ENCODE measurements around the gene DTNB.

Gene DTNB

DNA sequence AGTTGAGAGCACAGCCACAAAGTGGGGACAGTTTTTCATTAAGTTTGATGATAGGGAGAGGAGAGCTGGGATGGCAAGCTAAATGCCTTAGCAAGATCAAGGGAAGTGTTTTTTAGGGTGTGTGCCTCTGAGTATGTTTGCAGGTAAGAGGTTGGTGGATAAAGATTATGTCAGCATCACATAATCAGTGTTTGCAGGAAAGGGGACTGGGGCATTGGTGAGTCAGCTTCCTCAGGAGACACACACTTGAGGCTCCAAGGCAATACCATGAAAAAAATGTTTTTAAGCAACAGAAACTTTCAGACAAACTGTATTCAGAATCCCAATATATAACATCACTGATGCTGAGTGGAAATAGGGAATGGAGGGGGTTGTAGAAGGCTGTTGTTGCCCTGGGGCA lies 25.4 kb upstream of the DTNB start:
- Histone ChIP-seq H3K9me3 (ENCODE audit: low read length) (no peaks in the 10 kb centered on the region), H2AFZ (ENCODE audit: low read depth, low read length) (no peak overlapping the region), H3K27me3 (ENCODE audit: insufficient read depth, low read length) (peaks cover 8% of the 10 kb centered on the region), H3K4me3 (ENCODE audit: low read length) (no peak overlapping the region), H3K36me3 (ENCODE audit: insufficient read depth, low read length) (no peaks in the 10 kb centered on the region), H3K4me1 (ENCODE audit: insufficient read depth, low read length) (peaks cover 11% of the 10 kb centered on the region)

DNA sequence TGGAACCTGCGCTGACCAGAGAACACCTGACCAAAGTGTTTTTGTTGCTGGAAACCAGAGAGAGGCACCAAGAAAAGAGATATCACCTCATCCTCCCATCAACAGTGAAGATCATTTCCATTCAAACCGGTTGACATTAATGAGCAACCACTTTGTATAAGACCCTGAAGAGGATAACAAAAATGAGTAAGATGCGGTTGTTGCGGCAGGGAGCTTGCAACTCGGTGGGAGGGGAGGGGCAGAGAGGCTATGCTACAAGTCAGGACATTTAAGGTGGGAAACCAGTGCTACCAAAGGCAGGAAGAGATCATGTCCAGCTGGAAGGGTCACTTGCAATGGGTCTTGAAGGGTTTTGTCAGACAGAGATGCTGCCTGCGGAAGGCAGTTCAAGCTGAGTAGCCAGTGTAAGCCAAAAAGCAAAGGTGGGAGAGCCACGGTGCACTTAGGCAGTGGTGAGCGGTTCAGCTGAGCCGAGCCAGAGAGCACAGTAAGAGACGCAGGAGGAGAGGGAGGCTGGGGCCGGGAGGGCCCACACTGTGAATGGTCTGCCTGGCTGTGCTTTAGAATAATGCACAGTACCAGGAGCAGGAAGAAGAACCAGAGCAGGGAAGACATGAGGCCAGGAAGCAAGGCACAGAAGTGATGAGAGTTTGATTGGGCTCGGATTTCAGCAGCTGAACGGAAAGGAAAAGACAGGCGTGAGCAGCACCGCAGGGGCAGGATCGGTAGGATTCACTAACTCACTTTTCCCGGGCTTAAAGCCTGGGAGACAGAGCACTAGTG lies 24.4 kb upstream of the DTNB start:
- peaks cover 11% of the 10 kb centered on the region for H3K4me1 ChIP-seq (ENCODE audit: insufficient read depth, low read length)
- peak overlapping the region; percentile 32 for H3K4me3 ChIP-seq (ENCODE audit: low read length)
- no peaks in the 10 kb centered on the region for H3K36me3 ChIP-seq (ENCODE audit: insufficient read depth, low read length)
- peak overlapping the region; percentile 47 for H2AFZ ChIP-seq (ENCODE audit: low read depth, low read length)
- H3K9me3 ChIP-seq (ENCODE audit: low read length), result no peaks in the 10 kb centered on the region
- peaks cover 8% of the 10 kb centered on the region for H3K27me3 ChIP-seq (ENCODE audit: insufficient read depth, low read length)

DNA sequence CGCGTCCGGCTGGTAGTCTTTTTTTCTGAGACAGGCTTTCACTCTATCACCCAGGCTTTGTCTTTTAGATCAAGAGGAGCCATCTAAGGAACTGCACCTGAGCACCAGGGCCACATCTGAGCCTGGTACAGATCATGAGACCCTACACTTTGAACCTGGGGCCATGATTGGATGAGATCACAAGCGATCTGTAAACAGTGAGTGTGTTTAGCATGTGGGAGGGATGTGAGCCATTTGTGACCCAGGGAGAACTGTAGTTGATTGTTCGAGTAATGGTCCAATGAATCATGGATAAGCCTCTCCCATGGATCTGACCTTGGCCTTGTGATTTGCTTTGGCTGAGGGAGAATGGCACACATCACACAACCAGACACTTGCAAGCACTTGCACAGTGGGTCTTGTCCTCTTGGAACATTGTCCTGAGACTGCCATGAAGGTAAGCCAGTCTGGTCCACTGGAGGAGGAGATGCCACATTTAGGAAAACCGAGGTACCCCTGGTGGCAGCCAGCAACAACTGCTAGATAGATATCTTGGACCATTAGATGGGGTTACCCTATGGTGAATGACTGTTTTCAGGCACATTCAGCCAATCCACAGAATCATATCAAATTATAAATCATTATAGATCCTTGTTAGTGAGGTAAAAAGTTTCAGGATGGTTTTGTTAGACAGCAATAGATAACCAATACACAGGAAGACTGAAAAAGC lies 19.5 kb upstream of the DTNB start:
- Histone ChIP-seq H3K9me3 (ENCODE audit: low read length) (no peaks in the 10 kb centered on the region), H3K36me3 (ENCODE audit: insufficient read depth, low read length) (no peaks in the 10 kb centered on the region), H3K27me3 (ENCODE audit: insufficient read depth, low read length) (peaks cover 2% of the 10 kb centered on the region), H3K4me1 (ENCODE audit: insufficient read depth, low read length) (peaks cover 8% of the 10 kb centered on the region), H2AFZ (ENCODE audit: low read depth, low read length) (no peak overlapping the region), H3K4me3 (ENCODE audit: low read length) (no peak overlapping the region)

DNA sequence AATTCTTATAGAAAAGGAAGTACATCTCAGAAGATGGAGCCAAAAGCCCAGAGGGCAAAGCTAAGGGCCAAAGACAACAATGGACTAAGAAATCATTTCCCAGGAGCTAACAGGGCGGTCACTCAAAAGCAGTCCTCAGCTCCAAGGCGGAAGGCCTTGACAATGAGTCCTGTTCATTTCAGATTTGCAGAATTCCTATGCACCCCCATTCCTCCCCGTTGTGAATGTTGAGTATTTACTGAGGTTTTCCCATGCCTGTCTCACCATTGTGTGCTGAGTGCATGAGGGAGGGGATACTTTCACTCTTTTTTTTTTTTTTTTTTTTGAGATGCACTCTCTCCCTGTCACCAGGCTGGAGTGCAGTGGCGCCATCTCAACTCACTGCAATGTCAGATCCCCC lies 18.8 kb upstream of the DTNB start:
- peaks cover 6% of the 10 kb centered on the region for H3K4me1 ChIP-seq (ENCODE audit: insufficient read depth, low read length)
- H2AFZ ChIP-seq (ENCODE audit: low read depth, low read length), result no peak overlapping the region
- H3K27me3 ChIP-seq (ENCODE audit: insufficient read depth, low read length), result peaks cover 1% of the 10 kb centered on the region
- H3K36me3 ChIP-seq (ENCODE audit: insufficient read depth, low read length), result no peaks in the 10 kb centered on the region
- no peak overlapping the region for H3K4me3 ChIP-seq (ENCODE audit: low read length)
- H3K9me3 ChIP-seq (ENCODE audit: low read length), result no peaks in the 10 kb centered on the region

DNA sequence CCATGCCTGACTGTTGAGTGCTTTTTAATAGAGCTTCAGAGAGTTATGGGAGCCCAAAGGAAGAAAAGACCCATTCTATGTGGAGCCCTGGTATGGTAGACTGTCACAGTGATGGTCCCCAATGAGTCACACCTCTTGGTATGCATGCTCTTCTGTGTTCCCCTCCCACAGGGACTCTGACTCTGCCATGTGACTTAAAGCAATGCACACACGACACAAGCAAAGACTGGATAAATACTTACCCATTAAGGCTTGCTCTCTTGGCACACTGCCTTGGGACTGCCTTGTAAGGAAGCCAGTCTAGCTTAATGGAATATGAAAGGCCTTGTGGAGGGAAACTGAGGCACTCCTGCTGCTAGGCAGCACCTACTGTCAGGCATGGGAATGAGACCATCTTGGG lies 16.7 kb upstream of the DTNB start:
- Histone ChIP-seq H3K36me3 (ENCODE audit: insufficient read depth, low read length) (no peaks in the 10 kb centered on the region), H3K4me3 (ENCODE audit: low read length) (no peak overlapping the region), H2AFZ (ENCODE audit: low read depth, low read length) (no peak overlapping the region), H3K9me3 (ENCODE audit: low read length) (no peaks in the 10 kb centered on the region), H3K27me3 (ENCODE audit: insufficient read depth, low read length) (no peaks in the 10 kb centered on the region), H3K4me1 (ENCODE audit: insufficient read depth, low read length) (peaks cover 6% of the 10 kb centered on the region)

DNA sequence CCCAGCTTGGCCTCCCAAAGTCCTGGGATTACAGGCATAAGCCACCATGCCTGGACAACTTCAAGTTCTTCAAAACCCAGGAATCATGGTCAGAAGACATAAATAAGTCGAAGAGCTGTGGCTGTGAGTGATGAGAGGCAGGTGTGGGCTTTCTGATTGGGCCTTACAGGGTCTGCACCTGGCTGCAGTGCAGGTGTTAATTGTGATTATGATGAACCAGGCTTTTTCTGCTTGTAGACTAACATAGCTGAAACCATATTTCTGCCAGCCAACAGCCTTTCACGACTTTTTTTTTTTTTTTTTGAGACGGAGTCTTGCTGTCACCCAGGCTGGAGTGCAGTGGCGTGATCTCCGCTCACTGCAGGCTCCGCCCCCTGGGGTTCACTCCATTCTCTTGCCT lies 14.9 kb upstream of the DTNB start:
- Histone ChIP-seq H3K4me1 (ENCODE audit: insufficient read depth, low read length) (peaks cover 6% of the 10 kb centered on the region), H2AFZ (ENCODE audit: low read depth, low read length) (no peak overlapping the region), H3K9me3 (ENCODE audit: low read length) (no peaks in the 10 kb centered on the region), H3K36me3 (ENCODE audit: insufficient read depth, low read length) (no peaks in the 10 kb centered on the region), H3K4me3 (ENCODE audit: low read length) (no peak overlapping the region), H3K27me3 (ENCODE audit: insufficient read depth, low read length) (no peaks in the 10 kb centered on the region)

DNA sequence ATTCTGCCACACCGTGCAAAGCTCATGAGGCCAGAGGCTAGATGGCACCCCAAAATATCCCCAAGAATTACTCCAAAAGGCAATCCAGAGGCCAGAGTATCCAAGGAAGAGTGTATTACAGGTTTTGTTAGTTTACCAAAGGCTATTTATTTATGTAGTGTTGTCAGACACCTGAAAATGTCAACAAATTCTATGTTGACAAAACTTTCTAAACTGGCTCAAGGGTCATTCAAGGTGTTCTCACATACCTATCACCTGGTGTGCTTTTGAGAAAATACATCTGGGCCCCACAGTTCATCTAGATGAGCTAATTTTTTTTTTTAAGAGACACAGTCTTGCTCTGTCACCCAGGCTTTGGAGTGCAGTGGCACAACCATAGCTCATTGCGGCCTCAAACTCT lies 12.4 kb upstream of the DTNB start:
- no peak overlapping the region for H3K4me3 ChIP-seq (ENCODE audit: low read length)
- H3K36me3 ChIP-seq (ENCODE audit: insufficient read depth, low read length), result no peaks in the 10 kb centered on the region
- no peak overlapping the region for H2AFZ ChIP-seq (ENCODE audit: low read depth, low read length)
- H3K27me3 ChIP-seq (ENCODE audit: insufficient read depth, low read length), result no peaks in the 10 kb centered on the region
- no peaks in the 10 kb centered on the region for H3K9me3 ChIP-seq (ENCODE audit: low read length)
- no peaks in the 10 kb centered on the region for H3K4me1 ChIP-seq (ENCODE audit: insufficient read depth, low read length)

DNA sequence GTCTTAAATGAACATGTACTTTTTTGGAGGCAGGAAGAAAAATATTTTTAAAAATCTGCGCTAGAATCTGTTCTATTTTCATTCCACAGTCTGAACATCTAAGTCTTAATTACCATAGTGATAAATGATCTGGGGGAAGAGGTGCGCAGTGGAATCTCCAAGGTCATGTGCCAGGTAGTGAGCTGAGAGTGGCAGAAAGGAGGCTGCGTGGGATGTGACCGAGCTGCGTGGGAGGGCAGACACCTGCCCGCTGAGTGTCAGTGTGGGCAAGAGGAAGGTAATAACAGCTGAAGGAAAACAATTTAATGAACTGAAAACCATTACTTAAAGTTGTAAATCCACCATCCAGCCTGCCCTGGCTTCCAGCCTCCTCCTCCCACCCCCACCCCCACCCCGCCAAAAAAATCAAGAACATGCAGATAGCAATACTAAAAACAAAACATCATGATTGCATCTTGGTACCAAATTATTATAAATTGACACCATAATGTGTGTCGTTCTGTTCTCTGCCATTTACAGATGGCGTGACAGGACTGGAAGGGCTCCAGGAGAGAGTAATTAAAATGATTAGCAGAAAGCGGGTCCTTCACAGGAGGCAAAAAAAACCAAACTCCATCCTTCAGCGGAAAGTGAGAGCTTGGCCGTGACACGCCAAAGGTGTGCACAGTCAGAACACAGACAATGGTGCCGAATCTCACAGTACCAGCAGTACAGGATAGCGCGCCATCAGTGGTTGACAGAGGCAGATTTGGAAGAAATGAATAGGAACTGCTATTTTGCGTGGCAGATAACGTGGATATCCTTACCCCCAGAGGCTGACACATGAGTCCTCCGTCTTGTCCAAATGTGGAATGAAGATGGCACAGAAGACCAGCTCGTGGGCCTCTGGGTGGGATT lies 11.4 kb upstream of the DTNB start:
- Histone ChIP-seq H3K4me1 (ENCODE audit: insufficient read depth, low read length) (no peaks in the 10 kb centered on the region), H3K9me3 (ENCODE audit: low read length) (no peaks in the 10 kb centered on the region), H3K36me3 (ENCODE audit: insufficient read depth, low read length) (no peaks in the 10 kb centered on the region), H2AFZ (ENCODE audit: low read depth, low read length) (no peak overlapping the region), H3K27me3 (ENCODE audit: insufficient read depth, low read length) (no peaks in the 10 kb centered on the region), H3K4me3 (ENCODE audit: low read length) (no peak overlapping the region)

DNA sequence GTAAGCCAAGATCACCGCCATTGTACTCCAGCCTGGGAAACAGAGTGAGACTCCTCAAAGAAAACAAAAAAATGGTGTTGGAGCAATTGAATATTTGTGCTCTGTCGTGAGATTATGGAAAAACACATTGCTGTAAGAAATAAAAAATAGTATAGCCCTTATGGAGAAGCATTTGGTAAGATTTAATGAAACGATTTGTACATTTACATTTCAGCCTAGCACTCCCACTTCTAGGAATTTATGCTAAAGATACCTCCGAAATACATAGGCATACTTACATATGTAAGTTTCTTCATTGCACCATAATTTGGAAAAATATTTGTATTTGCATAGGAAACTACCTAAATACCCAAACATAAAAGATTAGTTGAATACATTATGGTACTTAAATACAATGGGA lies 8.7 kb upstream of the DTNB start:
- no peaks in the 10 kb centered on the region for H3K4me1 ChIP-seq (ENCODE audit: insufficient read depth, low read length)

DNA sequence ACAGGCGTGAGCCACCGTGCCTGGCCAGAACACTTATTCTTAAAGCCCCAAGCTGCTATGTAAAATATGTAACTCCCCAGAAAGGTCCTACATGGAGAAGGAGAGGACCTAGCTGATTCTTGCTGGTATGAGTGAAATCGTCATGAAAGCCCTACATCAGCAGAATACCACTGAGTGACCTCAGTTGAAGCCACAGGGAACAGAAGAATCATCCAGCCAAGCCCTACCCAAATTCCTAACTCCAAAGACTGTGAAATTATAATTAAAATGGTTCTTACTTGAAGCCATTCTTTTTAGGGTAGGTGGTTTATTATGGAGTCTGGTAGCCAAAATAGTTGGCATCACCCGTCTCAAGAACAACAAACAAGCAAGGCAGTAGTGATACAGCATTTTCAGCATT lies 4.5 kb upstream of the DTNB start:
- H3K27me3 ChIP-seq (ENCODE audit: insufficient read depth, low read length), result no peaks in the 10 kb centered on the region
- no peaks in the 10 kb centered on the region for H3K9me3 ChIP-seq (ENCODE audit: low read length)
- H3K4me1 ChIP-seq (ENCODE audit: insufficient read depth, low read length), result no peaks in the 10 kb centered on the region
- H3K36me3 ChIP-seq (ENCODE audit: insufficient read depth, low read length), result no peaks in the 10 kb centered on the region
- H2AFZ ChIP-seq (ENCODE audit: low read depth, low read length), result no peak overlapping the region
- H3K4me3 ChIP-seq (ENCODE audit: low read length), result no peak overlapping the region

More for the DNA sequence above, 8.7 kb upstream of the DTNB start:
- Histone ChIP-seq H3K36me3 (ENCODE audit: insufficient read depth, low read length) (no peaks in the 10 kb centered on the region), H3K27me3 (ENCODE audit: insufficient read depth, low read length) (no peaks in the 10 kb centered on the region), H3K9me3 (ENCODE audit: low read length) (no peaks in the 10 kb centered on the region), H3K4me3 (ENCODE audit: low read length) (no peak overlapping the region), H2AFZ (ENCODE audit: low read depth, low read length) (no peak overlapping the region)

DNA sequence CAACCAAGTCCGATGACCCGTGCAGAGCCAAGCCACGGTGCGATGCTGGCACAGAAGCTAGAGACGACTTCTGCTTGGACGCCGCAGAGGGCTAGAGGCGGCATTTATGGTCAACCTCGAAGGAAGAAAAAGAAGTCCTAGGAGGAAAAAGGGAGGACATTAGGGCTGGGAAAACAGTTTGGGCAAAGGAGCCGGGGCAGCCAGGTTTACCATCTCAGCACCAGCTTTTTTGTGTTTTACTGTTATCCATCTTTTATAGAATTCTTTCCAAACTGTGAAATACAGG lies 643 bp upstream of the DTNB start:
- Histone ChIP-seq H3K4me1 (ENCODE audit: insufficient read depth, low read length) (peaks cover 11% of the 10 kb centered on the region), H3K4me3 (ENCODE audit: low read length) (peak overlapping the region; percentile 47), H3K27me3 (ENCODE audit: insufficient read depth, low read length) (no peaks in the 10 kb centered on the region), H3K9me3 (ENCODE audit: low read length) (no peaks in the 10 kb centered on the region), H2AFZ (ENCODE audit: low read depth, low read length) (peak overlapping the region; percentile 84), H3K36me3 (ENCODE audit: insufficient read depth, low read length) (no peaks in the 10 kb centered on the region)

DNA sequence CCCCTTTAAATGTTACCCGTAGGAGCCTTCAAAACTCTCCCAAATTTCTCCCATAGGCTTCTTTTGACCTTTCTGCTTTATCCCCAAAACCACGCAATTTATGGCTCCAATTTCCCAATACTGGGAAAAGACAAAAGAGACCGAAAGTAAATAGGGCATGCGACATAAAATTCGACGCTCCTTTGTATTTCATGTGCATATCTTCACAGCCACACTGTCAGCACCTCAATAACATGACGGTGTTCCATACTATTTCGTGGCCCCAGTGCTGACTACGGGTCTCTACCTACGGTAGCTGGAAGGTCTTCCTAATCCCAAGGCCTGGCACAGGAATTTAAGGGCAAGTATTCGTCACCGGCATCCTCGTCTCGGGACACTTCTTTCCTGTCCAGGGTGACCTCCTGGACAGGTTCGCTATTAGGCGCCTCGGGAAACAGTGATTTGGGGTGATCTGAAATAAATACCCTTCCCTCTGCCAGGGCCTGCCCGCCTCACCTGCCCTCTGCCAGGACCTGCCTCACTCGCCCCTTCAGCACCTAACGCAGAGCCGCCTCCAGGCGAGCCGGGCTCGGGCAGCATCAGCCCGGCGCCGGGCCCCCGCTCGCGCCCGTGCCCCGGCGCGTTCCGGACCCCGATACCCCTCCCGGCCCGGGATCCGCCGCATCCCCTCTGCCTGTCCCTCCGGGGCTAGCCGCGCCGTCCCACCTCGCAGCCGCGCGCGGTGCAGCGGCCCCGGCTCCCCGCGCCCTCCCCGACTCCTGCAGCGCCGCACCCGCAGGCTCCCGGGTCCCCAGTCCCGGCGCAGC lies 680 bp downstream of the DTNB start:
- H3K4me3 ChIP-seq (ENCODE audit: low read length), result peak overlapping the region; percentile 69

More for the DNA sequence above, 680 bp downstream of the DTNB start:
- H3K9me3 ChIP-seq (ENCODE audit: low read length), result no peaks in the 10 kb centered on the region
- peaks cover 11% of the 10 kb centered on the region for H3K4me1 ChIP-seq (ENCODE audit: insufficient read depth, low read length)
- no peaks in the 10 kb centered on the region for H3K36me3 ChIP-seq (ENCODE audit: insufficient read depth, low read length)
- H3K27me3 ChIP-seq (ENCODE audit: insufficient read depth, low read length), result no peaks in the 10 kb centered on the region
- H2AFZ ChIP-seq (ENCODE audit: low read depth, low read length), result peak overlapping the region; percentile 79
